IPS-NIHi7 (cell line): ENCODE data around the gene KIF26B.

ENCODE experiments used
- DNase-seq: peaks from one replicate; pipeline ENCODE4 v3.0.0; 2012; ENCODE audit warnings: mixed read lengths; ENCODE audit errors: extremely low spot score

Gene KIF26B

GRCh38 chr1:245132771-245133170, 22.0 kb upstream of the KIF26B start:
- DNase-seq = no peak

GRCh38 chr1:245133995-245134715, 20.6 kb upstream of the KIF26B start:
- no peak for DNase-seq

- DNase-seq = no peak
These were observed 12.5 kb upstream of the KIF26B start for GRCh38 chr1:245142171-245142798.

GRCh38 chr1:245142976-245143375, 11.8 kb upstream of the KIF26B start:
- no peak for DNase-seq

- DNase-seq = no peak
These were observed 10.9 kb upstream of the KIF26B start for GRCh38 chr1:245143849-245144248.

GRCh38 chr1:245148069-245148468, 6.7 kb upstream of the KIF26B start:
- DNase-seq = no peak

- DNase-seq = no peak
These were observed 5.9 kb upstream of the KIF26B start for GRCh38 chr1:245148861-245149260.

- peak; percentile 75 for DNase-seq
These were observed 1.7 kb upstream of the KIF26B start for GRCh38 chr1:245153081-245153551.

GRCh38 chr1:245153552-245154428, 995 bp upstream of the KIF26B start:
- DNase-seq = no peak

GRCh38 chr1:245155272-245156040, 671 bp downstream of the KIF26B start:
- peak; percentile 35 for DNase-seq

- DNase-seq = peak; percentile 94
These were observed 1.4 kb downstream of the KIF26B start for GRCh38 chr1:245156041-245156735.

- DNase-seq = peak; percentile 54
These were observed 2.1 kb downstream of the KIF26B start for GRCh38 chr1:245156736-245157505.

- no peak for DNase-seq
These were observed 4.1 kb downstream of the KIF26B start for GRCh38 chr1:245158913-245159312.

GRCh38 chr1:245160288-245160687, 5.5 kb downstream of the KIF26B start:
- DNase-seq = no peak

GRCh38 chr1:245160741-245161400, 6.1 kb downstream of the KIF26B start:
- no peak for DNase-seq

GRCh38 chr1:245161866-245162265, 7.1 kb downstream of the KIF26B start:
- no peak for DNase-seq

GRCh38 chr1:245166471-245166885, 11.7 kb downstream of the KIF26B start:
- peak; percentile 36 for DNase-seq

GRCh38 chr1:245168086-245168485, 13.3 kb downstream of the KIF26B start:
- no peak for DNase-seq

GRCh38 chr1:245168906-245169305, 14.1 kb downstream of the KIF26B start:
- DNase-seq = no peak

- DNase-seq = no peak
These were observed 14.6 kb downstream of the KIF26B start for GRCh38 chr1:245169376-245169775.
